GM19328 (cell line): ENCODE data around the gene ADAM8.

Source experiments
- ATAC-seq: cut with Tn5 transposase; IDR thresholded peaks from one replicate; pipeline ENCODE4 v1.9.1; 2021; ENCODE audit warnings: mild to moderate bottlenecking, moderate library complexity; ENCODE audit not compliant: unreplicated experiment

The ADAM8 gene

GRCh38 chr10:133251388-133252222, 25.1 kb downstream of the ADAM8 start:
- no peak for ATAC-seq

- ATAC-seq = no peak
Observed at GRCh38 chr10:133249975-133250754, 26.5 kb downstream of the ADAM8 start.

GRCh38 chr10:133249094-133249780, 27.4 kb downstream of the ADAM8 start:
- no peak for ATAC-seq

GRCh38 chr10:133248334-133248715, 28.3 kb downstream of the ADAM8 start:
- no peak for ATAC-seq

- ATAC-seq = no peak
Observed at GRCh38 chr10:133247681-133248333, 28.9 kb downstream of the ADAM8 start.

GRCh38 chr10:133246236-133246626, 30.4 kb downstream of the ADAM8 start:
- no peak for ATAC-seq

- no peak for ATAC-seq
Observed at GRCh38 chr10:133245439-133246235, 31.0 kb downstream of the ADAM8 start.

GRCh38 chr10:133243593-133243992, 33.1 kb downstream of the ADAM8 start:
- no peak for ATAC-seq

- ATAC-seq = no peak
Observed at GRCh38 chr10:133242611-133243356, 33.9 kb downstream of the ADAM8 start.

GRCh38 chr10:133241501-133242205, 35.0 kb downstream of the ADAM8 start:
- no peak for ATAC-seq

- no peak for ATAC-seq
Observed at GRCh38 chr10:133239990-133240389, 36.7 kb downstream of the ADAM8 start.

GRCh38 chr10:133238466-133238804, 38.2 kb downstream of the ADAM8 start:
- ATAC-seq = no peak

GRCh38 chr10:133237588-133238465, 38.8 kb downstream of the ADAM8 start, which contains the start of gene VENTX:
Gene VENTX (plus strand): TSS chr10:133237855. CDS start chr10:133237915, 60 bp downstream.
- ATAC-seq = no peak

GRCh38 chr10:133237241-133237587, 39.5 kb downstream of the ADAM8 start:
- no peak for ATAC-seq

- ATAC-seq = no peak
Observed at GRCh38 chr10:133236401-133237240, 40.0 kb downstream of the ADAM8 start.

- no peak for ATAC-seq
Observed at GRCh38 chr10:133235932-133236331, 40.7 kb downstream of the ADAM8 start.

- ATAC-seq = no peak
Observed at GRCh38 chr10:133235265-133235855, 41.3 kb downstream of the ADAM8 start.
